ENCODE results near the gene OR13H1. TPM values are rescaled to one million over a fixed set of nuclear protein-coding genes. Genes with fewer than 3 reads are reported as not detected.
"Not testable (repeated sequence)": the region's sequence is repeated elsewhere in the genome, so short reads cannot be mapped to it uniquely, and the experiment has no call there.

Gene OR13H1, protein sequence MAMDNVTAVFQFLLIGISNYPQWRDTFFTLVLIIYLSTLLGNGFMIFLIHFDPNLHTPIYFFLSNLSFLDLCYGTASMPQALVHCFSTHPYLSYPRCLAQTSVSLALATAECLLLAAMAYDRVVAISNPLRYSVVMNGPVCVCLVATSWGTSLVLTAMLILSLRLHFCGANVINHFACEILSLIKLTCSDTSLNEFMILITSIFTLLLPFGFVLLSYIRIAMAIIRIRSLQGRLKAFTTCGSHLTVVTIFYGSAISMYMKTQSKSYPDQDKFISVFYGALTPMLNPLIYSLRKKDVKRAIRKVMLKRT
- not detected for polyA plus RNA-seq (ENCODE audit: insufficient read length)

DNA sequence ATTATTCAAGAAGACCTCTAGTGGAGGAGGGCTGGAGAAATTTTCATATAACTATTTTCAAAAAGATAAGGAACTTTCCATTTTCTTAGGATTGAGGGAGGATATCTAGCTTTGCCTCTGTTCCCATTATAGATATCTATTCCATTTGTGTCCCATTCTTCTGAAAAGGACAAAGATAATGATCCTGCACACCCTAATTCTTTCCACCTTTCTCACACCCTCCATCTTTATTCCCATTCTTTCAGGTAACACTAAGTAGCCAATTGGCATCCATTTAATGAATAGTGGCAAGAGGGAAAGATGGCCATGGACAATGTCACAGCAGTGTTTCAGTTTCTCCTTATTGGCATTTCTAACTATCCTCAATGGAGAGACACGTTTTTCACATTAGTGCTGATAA lies at the start of gene OR13H1:
OR13H1 (plus strand) TSS at position 301 of the 400 bp plus-strand sequence; CDS start at position 301, 0 bp downstream.
- no peak for DNase-seq

DNA sequence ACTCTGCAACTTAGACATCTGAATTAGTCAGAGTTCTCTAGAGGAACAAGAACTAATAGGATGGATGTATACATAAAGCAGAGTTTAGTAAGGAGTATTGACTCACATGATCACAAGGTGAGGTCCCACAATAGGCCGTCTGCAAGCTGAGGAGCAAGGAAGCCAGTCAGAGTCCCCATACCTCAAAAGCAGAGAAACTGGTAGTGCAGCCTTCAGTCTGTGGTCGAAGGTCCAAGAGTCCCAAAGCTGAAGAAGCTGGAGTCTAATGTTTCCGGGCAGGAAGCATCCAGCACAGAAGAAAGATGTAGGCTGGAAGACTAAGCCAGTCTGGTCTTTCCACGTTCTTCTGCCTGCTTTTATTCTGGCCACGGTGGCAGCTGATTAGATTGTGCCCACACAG lies 42.3 kb upstream of the OR13H1 start:
- not testable (repeated sequence) for DNase-seq

DNA sequence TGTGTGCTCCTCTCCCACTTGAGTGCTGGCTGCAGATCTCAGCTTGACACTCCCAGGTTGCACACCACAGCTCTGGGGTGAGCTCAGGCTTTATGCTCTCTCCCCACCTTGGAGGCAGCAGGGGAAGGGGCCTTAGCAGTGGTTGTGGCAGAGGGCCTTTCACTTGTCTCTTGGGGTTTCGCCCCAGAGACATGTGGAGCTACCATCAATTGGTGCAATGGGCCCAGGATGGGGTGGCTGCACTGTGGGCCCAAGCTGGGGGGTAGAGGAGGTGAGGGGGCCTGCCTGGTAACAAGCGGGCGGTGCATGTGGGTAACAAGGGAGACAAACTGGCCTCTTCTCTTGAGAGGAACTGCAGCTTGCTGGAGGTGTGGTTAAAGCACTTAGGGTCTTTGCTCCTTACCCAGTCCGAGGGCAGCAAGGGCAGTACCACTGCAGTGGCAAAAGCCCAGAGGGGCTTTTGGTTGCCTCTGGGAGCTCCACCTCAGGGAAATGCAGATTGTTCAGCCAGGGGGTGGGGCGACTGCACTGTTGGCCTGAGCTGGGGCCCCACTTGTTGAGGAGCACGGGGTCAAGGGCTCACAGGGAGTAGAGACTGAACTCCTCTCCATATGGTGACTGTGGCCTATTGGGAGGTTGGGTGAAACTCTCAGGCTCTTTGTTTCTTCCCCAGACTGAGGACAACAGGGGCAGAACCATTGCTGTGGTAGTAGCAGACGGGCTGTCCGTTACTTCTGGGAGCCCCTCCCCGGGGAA lies 30.5 kb upstream of the OR13H1 start:
- DNase-seq = no peak

DNA sequence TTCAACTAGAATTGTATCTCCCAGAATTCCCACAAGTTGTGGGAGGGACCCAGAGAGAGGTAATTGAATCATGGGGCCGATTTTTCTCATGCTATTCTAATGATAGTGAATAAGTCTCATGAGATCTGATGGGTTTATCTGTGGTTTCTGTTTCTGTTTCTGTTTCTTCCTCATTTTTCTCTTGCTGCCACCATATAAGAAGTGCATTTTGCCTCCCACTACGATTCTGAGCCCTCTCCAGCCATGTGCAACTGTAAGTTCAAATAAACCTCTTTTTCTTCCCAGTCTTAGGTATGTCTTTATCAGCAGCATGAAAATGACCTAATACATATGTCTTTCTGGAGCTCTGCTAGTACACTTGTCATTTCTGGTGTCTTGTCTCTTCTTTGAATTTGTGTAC lies 22.1 kb upstream of the OR13H1 start:
- DNase-seq = no peak

DNA sequence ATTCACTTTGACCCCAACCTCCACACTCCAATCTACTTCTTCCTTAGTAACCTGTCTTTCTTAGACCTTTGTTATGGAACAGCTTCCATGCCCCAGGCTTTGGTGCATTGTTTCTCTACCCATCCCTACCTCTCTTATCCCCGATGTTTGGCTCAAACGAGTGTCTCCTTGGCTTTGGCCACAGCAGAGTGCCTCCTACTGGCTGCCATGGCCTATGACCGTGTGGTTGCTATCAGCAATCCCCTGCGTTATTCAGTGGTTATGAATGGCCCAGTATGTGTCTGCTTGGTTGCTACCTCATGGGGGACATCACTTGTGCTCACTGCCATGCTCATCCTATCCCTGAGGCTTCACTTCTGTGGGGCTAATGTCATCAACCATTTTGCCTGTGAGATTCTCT lies 344 bp downstream of the OR13H1 start:
- no peak for DNase-seq

DNA sequence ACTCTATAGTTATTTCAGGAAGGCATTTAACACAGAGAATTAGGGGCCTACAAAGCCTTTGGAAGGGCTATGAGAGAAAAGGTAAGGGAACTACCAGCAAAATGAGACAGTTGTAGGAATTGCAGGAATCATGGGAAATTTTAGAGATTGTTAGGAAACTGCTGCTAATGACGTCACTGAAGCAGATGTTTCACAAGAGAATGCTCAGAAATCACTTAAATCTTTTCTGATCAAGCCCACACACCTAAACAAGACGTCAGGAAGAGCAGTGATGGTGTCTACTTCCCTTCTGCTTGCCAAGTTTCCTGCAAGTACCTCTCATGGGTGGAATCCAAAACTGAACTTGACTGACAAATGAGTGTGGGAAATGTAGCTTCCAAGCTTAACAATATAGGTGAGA lies 5.1 kb downstream of the OR13H1 start:
- DNase-seq = no peak

DNA sequence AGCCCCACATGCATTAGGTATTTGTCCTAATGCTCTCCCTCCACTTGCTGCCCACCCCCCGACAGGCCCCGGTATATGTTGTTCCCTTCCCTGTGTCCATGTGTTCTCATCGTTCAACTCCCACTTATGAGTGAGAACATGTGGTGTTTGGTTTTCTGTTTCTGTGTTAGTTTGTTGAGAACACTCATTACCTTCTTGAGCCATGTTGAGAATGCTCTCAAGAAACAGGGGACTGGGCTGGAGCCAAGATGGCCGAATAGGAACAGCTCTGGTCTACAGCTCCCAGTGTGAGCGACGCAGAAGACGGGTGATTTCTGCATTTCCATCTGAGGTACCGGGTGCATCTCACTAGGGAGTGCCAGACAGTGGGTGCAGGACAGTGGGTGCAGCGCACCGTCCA lies 8.6 kb downstream of the OR13H1 start:
- DNase-seq = not testable (repeated sequence)

DNA sequence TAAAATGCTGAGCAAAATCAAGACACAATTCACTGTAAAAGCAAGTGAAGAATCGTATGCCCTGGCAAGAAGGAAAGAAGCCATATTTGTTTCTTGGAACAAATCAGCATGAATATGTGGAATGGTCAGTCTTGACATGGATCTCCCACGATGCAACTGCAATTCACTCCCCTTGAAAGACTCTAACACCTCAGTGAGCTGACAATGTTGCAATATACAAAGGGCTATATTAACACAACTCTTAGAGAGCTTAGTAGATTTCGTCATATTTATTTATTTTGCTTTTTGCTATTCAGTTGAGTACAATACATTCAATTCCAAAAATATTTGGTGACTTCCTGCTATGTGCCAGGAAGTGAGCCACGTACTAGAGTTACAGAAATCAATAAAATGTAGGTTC lies 14.7 kb downstream of the OR13H1 start:
- DNase-seq = no peak

DNA sequence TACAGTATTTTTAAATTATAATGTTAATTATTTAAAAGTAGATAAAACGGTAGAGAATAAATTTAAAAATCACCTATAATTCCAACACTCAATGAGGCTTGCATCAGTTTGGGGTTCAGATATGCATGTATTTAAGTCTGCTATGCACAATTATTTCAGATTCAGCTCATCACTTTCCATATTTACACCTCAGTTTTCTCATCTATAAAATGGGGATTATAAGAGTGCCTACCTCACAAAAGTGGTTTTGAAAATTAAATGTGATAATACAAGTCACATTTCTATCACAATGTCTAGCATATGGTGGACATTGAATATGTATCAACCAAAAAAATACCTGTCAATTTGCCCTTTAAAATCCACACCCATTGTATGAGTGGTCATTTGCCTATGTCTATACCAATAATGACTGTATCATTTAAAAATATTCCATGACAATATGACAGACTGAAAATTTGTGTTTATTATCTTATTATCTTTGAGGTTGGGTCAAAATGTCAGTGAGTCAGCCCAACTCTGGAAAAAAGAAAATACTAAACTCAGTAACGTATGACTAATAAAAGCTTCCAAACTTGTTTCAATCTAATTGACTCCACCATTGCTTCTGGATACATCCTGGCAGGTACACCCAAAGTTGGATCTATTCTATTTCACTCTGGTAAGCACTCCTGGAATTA lies 20.8 kb downstream of the OR13H1 start:
- no peak for DNase-seq

DNA sequence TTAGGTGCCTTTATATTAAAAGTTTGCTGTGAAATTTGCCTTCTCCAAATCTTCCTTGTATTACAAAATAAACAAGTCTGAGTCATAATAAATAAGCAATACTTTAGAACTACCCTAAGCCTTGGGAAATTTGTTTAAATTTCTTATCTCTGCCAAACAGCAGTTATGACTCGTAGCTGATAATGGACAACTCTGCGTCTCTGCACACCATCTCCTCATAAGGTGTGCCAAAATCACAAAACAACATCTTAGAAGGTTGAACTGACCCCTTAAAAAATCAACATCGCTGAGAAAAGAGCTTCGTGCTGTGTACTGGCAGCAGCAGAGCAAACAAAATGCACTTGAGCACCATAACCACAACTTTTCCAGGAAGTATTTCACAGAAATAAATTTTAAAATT lies 22.0 kb downstream of the OR13H1 start:
- no peak for DNase-seq

DNA sequence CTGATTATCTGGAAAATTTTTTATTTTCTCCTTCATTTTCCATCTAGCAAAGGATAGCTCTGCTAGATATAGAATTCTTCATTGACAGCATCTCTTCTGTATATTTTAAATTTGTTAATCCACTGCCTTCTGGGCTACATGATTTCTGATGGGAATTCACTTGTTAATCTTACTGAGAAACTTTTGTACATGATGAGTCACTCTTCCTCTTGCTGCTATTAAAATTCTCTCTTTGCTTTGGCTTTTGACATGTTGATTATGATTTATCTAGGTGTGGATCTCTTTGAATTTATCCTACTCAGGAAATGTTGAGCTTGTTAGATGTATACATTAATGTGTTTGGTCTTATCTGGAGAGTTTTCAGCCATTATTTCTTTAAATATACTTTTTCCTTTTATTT lies 27.5 kb downstream of the OR13H1 start:
- no peak for DNase-seq

DNA sequence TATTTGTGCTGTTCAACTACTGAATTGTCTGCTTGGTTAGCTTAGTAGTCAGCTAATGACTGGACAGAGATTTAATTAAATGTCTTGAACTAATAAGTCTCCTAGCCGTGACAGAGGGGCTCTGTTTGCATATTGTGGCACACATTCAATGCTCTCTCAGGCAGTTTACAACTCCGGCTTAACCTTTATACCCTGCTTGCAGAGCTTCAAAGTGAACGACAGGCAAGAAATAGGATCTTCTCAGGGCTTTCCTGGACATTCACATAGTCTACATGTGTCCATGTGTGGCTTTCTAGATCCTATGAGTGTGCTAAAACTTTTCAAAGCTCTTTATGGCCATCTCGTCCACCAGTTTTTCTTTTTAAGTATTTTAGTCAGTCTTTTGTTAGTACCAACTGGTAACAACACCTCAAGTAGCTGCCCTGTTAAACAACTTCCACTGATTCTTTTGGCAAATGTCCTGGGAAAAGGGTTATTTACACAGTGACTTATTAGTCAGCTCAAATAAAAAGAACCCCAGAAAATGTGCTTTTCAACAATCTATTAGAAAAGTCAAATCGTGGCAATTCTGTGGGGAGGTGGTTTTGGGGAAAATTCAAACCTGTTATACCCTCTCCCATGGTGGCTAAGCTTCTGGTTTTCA lies 28.6 kb downstream of the OR13H1 start:
- DNase-seq = no peak

DNA sequence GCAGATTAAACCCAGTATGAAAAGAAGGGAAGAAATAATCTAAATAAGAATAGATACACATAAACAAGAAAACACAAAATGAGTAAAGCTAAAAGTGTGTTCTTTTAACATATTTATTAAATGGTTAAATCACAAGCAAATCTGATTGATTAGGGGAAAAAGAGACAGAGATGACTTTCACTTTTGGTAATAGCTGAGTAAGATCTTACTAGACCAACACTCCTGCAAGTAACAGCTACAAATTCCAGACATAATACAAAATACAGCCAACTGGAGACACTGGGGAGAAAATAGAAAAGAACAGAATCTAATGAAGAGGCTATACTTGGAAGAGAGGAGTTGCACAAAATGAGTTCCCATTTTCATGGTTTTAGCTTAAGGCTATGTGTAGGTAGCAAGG lies 33.5 kb downstream of the OR13H1 start:
- DNase-seq = no peak

DNA sequence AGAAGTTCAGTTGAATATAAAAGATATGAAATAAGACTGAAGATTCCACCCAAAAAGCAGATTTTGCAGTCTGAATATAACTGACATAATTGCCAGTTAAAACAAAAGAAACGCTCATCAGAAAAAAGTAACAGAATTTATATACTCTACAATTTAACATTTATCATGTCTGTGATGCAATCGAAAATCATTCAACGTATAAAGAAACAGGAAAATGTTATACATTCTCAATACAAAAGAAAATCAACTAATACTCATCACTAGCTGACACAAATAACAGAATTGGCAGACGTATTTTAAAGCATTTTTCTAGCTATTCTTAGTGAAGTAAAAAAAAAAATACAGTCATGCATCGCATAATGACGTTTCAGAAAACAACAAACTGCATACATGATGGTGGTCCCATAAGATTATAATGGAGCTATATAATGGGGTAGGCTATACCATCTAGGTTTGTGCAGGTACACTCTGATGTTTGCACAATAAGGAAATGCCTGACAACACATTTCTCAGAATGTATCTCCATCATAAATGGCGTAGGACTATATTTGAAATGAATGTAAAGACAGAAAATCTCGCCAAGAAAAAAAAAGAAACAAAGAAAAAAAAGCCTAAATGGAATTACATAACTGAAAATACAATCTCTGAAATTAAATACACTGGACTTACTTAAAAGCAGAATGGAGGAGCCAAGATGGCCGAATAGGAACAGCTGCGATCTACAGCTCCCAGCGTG lies 34.3 kb downstream of the OR13H1 start:
- no peak for DNase-seq

DNA sequence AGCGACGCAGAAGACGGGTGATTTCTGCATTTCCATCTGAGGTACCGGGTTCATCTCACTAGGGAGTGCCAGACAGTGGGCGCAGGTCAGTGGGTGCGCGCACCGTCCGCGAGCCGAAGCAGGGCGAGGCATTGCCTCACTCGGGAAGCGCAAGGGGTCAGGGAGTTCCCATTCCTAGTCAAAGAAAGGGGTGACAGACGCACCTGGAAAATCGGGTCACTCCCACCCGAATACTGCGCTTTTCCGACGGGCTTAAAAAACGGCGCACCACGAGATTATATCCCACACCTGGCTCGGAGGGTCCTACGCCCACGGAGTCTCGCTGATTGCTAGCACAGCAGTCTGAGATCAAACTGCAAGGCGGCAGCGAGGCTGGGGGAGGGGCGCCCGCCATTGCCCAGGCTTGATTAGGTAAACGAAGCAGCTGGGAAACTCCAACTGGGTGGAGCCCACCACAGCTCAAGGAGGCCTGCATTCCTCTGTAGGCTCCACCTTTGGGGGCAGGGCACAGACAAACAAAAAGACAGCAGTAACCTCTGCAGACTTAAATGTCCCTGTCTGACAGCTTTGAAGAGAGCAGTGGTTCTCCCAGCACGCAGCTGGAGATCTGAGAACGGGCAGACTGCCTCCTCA lies 35.0 kb downstream of the OR13H1 start:
- not testable (repeated sequence) for DNase-seq

DNA sequence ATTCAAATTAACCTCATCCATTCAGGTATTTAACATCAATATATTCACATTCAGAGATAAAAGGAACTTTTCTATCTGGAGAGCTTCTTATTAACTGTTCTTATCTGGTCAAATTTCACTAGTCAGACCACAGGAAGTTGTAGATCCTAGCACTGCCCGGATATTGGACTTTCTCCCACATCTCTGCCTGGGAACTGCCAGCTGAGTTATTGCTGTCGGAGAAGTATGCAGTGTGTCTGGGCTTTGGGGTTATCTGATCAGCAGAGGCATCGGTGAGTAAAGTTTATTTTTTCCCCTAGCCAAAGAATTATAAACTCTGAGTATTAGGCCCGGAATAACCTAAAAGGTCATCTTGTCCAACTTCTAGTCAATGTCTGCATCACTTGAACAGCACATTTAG lies 45.1 kb downstream of the OR13H1 start:
- DNase-seq = no peak

All from hindlimb muscle (tissue), 1 donor.